ENCODE results near the gene FMO2. TPM values are rescaled to one million over a fixed set of nuclear protein-coding genes. Genes with fewer than 3 reads are reported as not detected.

FMO2 gene
- total and polyA plus RNA-seq, 2 of the 8 experiments (the other 6 are each of a cell fraction or from before 2014, with no cell fraction given), result not detected

- no peak for TF ChIP-seq HDAC2 (IDR thresholded peaks at IDR 0.05; ENCODE audit: borderline replicate concordance in 1 of 2, low read depth in 2 of 2, low read length in 2 of 2)
- no peak for TF ChIP-seq BCL11A (IDR thresholded peaks at IDR 0.05; ENCODE audit: low read depth in 2 of 2, low read length in 2 of 2)
- no peak for TF ChIP-seq NANOG (IDR thresholded peaks at IDR 0.05; ENCODE audit: insufficient read depth, low read depth, low read length, poor library complexity, severe bottlenecking)
Measured at GRCh38 chr1:171254859-171255258, 69.8 kb downstream of the FMO2 start (continued).

All from H1 (cell line).